Thyroid gland (tissue), 4 donors: ENCODE data around the gene ZBTB40. TPM values are rescaled to one million over a fixed set of nuclear protein-coding genes. Genes with fewer than 3 reads are reported as not detected.

Experiments used
- DNase-seq, 2 donors: peaks; one replicate each; pipeline ENCODE4 v3.0.0-alpha.2; 2019
- H3K27ac ChIP-seq, 3 donors: fragments of 200-600 bp; sonication (generic); 1 replicate in 2 of 3; 2 replicates in 1 of 3; pipeline ENCODE4 v1.5.1; 2016 to 2019; ENCODE audit warnings: mild to moderate bottlenecking in 1 of 3, moderate library complexity in 1 of 3
- H3K27me3 ChIP-seq: fragments of 200-600 bp; sonication (generic); one replicate; pipeline ENCODE4 v1.5.1; 2019
- H3K36me3 ChIP-seq, 2 donors: fragments of 200-600 bp; sonication (generic); one replicate each; pipeline ENCODE4 v1.5.1; 2016 to 2019
- H3K4me1 ChIP-seq, 2 donors: fragments of 200-600 bp; sonication (generic); one replicate each; pipeline ENCODE4 v1.5.1; 2017 to 2019
- H3K4me3 ChIP-seq, 3 donors: fragments of 200-600 bp; sonication (generic); replicated peaks in 1 of 3; 1 replicate in 2 of 3; 2 replicates in 1 of 3; pipeline ENCODE4 v1.5.1; 2016; ENCODE audit warnings: mild to moderate bottlenecking in 1 of 3
- H3K9me3 ChIP-seq: fragments of 200-600 bp; sonication (generic); one replicate; pipeline ENCODE4 v1.5.1; 2017
- CTCF ChIP-seq, 6 experiments: fragments of 200-600 bp in 3 of 6; fragments of 450-650 bp in 3 of 6; sonication (generic) in 3 of 6; IDR thresholded peaks; one replicate each; pipeline ENCODE4 v1.5.1; 2016 to 2019; ENCODE audit warnings: antibody characterized with exemption in 6 of 6, mild to moderate bottlenecking in 2 of 6, inconsistent platforms in 1 of 6, moderate library complexity in 1 of 6
- POLR2A ChIP-seq, 2 donors: fragments of 450-650 bp; IDR thresholded peaks; one replicate each; pipeline ENCODE4 v1.6.1; 2017; ENCODE audit warnings: antibody characterized with exemption in 2 of 2, mild to moderate bottlenecking in 2 of 2, moderate library complexity in 1 of 2
- WGBS, 2 donors: methylation state at CpG; one replicate each; pipeline ENCODE4 v1.1.5; 2017; 5-methylcytosine and 5-hydroxymethylcytosine counted together
- intact Hi-C: fragments of 100-400 bp; cut with DNase I; formaldehyde crosslinking; loops from one replicate; pipeline ENCODE4 v1.15.1; 2023
- total RNA-seq, 4 donors: library from RNA; depleted of rRNA; stranded (reverse); fragments of >200 nt; gene quantifications; one replicate each; pipeline ENCODE4 v1.2.3, GENCODE V29; 2016

Gene ZBTB40
- total RNA-seq, 4 donors from 2014 or later, result 18.7 to 30.1 (median 23.8) TPM

GRCh38 chr1:22547186-22547817 lies 95.7 kb downstream of the ZBTB40 start:
- no peak for DNase-seq
- 75 to 84% methylated on average over 6 of the region's 6 CpGs for WGBS, 2 donors
- no peaks in the 10 kb centered on the region for H3K27me3 ChIP-seq

GRCh38 chr1:22547818-22548462 lies 96.3 kb downstream of the ZBTB40 start:
- DNase-seq, result no peak
- Histone ChIP-seq H3K36me3 (no peaks in the 10 kb centered on the region), H3K27ac (no peak overlapping the region), H3K9me3 (no peaks in the 10 kb centered on the region), H3K4me3 (no peak overlapping the region), H3K4me1 (no peaks in the 10 kb centered on the region), H3K27me3 (no peaks in the 10 kb centered on the region)
- intact Hi-C loops, result no loop called here
- WGBS, 2 donors, result 22 to 30% methylated on average over 12 of the region's 12 CpGs
- TF ChIP-seq POLR2A (IDR thresholded peaks at IDR 0.05) (no peak), CTCF (IDR thresholded peaks at IDR 0.05) (no peak)

More at GRCh38 chr1:22547186-22547817, 95.7 kb downstream of the ZBTB40 start:
- H3K9me3 ChIP-seq, result no peaks in the 10 kb centered on the region
- no peak for TF ChIP-seq CTCF (IDR thresholded peaks at IDR 0.05)
- TF ChIP-seq POLR2A (IDR thresholded peaks at IDR 0.05), result no peak
- no peaks in the 10 kb centered on the region for H3K4me1 ChIP-seq
- no peak overlapping the region for H3K27ac ChIP-seq
- no peak overlapping the region for H3K4me3 ChIP-seq
- no peaks in the 10 kb centered on the region for H3K36me3 ChIP-seq
- intact Hi-C loops, result no loop called here

- Histone ChIP-seq H3K4me3 (no peak overlapping the region), H3K9me3 (no peaks in the 10 kb centered on the region), H3K4me1 (no peaks in the 10 kb centered on the region), H3K36me3 (no peaks in the 10 kb centered on the region), H3K27ac (no peak overlapping the region), H3K27me3 (no peaks in the 10 kb centered on the region)
- no peak for DNase-seq
- no peak for TF ChIP-seq POLR2A (IDR thresholded peaks at IDR 0.05)
- TF ChIP-seq CTCF (IDR thresholded peaks at IDR 0.05), result no peak
- intact Hi-C loops, result no loop called here
- 80 to 91% methylated on average over 7 to 11 of the region's 11 CpGs for WGBS, 2 donors
Measured at GRCh38 chr1:22550021-22550420, 98.4 kb downstream of the ZBTB40 start.

GRCh38 chr1:22551591-22551990 lies 99.9 kb downstream of the ZBTB40 start:
- no peak for TF ChIP-seq POLR2A (IDR thresholded peaks at IDR 0.05)
- TF ChIP-seq CTCF (IDR thresholded peaks at IDR 0.05), result no peak

GRCh38 chr1:22552021-22552420 lies 100.4 kb downstream of the ZBTB40 start:
- H3K36me3 ChIP-seq, result no peaks in the 10 kb centered on the region
- H3K9me3 ChIP-seq, result no peaks in the 10 kb centered on the region
- no peak for DNase-seq
- no peaks in the 10 kb centered on the region for H3K27me3 ChIP-seq
- H3K27ac ChIP-seq, result no peak overlapping the region
- TF ChIP-seq CTCF (IDR thresholded peaks at IDR 0.05) (no peak), POLR2A (IDR thresholded peaks at IDR 0.05) (no peak)
- H3K4me1 ChIP-seq, result no peaks in the 10 kb centered on the region
- intact Hi-C loops, result no loop called here
- 36 to 57% methylated on average over 3 to 5 of the region's 5 CpGs for WGBS, 2 donors
- H3K4me3 ChIP-seq, result no peak overlapping the region

More at GRCh38 chr1:22551591-22551990, 99.9 kb downstream of the ZBTB40 start:
- no peaks in the 10 kb centered on the region for H3K4me1 ChIP-seq
- no peaks in the 10 kb centered on the region for H3K27me3 ChIP-seq
- H3K27ac ChIP-seq, result no peak overlapping the region
- H3K36me3 ChIP-seq, result no peaks in the 10 kb centered on the region
- no peak for DNase-seq
- H3K9me3 ChIP-seq, result no peaks in the 10 kb centered on the region
- 80 to 82% methylated on average over 15 to 17 of the region's 17 CpGs for WGBS, 2 donors
- H3K4me3 ChIP-seq, result no peak overlapping the region
- intact Hi-C loops, result no loop called here
